Sigmoid colon (tissue), 4 donors: ENCODE results near the gene INKA1.

Source experiments
- EP300 ChIP-seq, 4 donors: sonication (generic); formaldehyde crosslinking; IDR thresholded peaks; one replicate each; pipeline ENCODE4 v1.6.1; 2017; ENCODE audit warnings: antibody characterized with exemption in 4 of 4
- POLR2A ChIP-seq, 2 donors: fragments of 450-650 bp; IDR thresholded peaks; one replicate each; pipeline ENCODE4 v1.6.1; 2016; ENCODE audit warnings: antibody characterized with exemption in 2 of 2, mild to moderate bottlenecking in 2 of 2, moderate library complexity in 2 of 2
- POLR2AphosphoS5 ChIP-seq, 4 donors: sonication (generic); formaldehyde crosslinking; IDR thresholded peaks; one replicate each; pipeline ENCODE4 v1.6.1; 2017; ENCODE audit warnings: antibody characterized with exemption in 4 of 4
- TF ChIP-seq, protein P1 (sequence below), 4 experiments: fragments of 450-650 bp in 3 of 4; fragments of 200-600 bp in 1 of 4; IDR thresholded peaks; one replicate each; pipeline ENCODE4 v1.5.1; 2016 to 2019; ENCODE audit warnings: antibody characterized with exemption in 4 of 4, mild to moderate bottlenecking in 3 of 4, moderate library complexity in 2 of 4

DNA sequence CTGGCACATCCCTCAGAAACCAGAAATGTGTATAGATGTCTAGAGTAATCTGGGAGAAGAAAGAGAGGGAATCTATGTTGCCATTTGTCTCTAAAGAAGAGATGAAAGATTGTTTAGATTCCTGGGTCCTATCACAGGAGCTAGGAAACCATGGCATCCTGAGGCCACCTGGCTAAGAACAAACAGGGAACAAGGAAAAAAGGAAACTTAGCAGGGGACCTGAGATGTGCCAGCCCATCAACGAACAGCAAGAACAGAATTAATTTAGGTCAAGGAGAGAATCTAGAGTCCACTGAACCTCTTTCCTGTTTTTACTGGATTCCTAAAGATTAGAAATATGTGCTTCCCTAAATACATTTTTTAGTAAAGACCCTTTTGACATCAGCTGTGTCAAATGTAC lies 47.0 kb upstream of the INKA1 start:
- TF ChIP-seq POLR2AphosphoS5 (IDR thresholded peaks at IDR 0.05) (no peak), POLR2A (IDR thresholded peaks at IDR 0.05) (no peak), EP300 (IDR thresholded peaks at IDR 0.05) (no peak)
- TF ChIP-seq, protein P1, sequence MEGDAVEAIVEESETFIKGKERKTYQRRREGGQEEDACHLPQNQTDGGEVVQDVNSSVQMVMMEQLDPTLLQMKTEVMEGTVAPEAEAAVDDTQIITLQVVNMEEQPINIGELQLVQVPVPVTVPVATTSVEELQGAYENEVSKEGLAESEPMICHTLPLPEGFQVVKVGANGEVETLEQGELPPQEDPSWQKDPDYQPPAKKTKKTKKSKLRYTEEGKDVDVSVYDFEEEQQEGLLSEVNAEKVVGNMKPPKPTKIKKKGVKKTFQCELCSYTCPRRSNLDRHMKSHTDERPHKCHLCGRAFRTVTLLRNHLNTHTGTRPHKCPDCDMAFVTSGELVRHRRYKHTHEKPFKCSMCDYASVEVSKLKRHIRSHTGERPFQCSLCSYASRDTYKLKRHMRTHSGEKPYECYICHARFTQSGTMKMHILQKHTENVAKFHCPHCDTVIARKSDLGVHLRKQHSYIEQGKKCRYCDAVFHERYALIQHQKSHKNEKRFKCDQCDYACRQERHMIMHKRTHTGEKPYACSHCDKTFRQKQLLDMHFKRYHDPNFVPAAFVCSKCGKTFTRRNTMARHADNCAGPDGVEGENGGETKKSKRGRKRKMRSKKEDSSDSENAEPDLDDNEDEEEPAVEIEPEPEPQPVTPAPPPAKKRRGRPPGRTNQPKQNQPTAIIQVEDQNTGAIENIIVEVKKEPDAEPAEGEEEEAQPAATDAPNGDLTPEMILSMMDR (IDR thresholded peaks at IDR 0.05) = no peak
